H9 (cell line): Measurements from ENCODE around the gene GLT1D1. TPM values are rescaled to one million over a fixed set of nuclear protein-coding genes. Genes with fewer than 3 reads are reported as not detected.

Source experiments
- DNase-seq: peaks from one replicate; pipeline ENCODE4 v3.0.0-alpha.2; 2017
- H2AFZ ChIP-seq: one replicate; pipeline ENCODE4 v1.6.1; 2013; ENCODE audit warnings: mild to moderate bottlenecking, low read length, control low read depth, moderate library complexity
- H2AK5ac ChIP-seq: 2 replicates; pipeline ENCODE4 v1.6.1; 2013; ENCODE audit warnings: low read length, control low read depth, mixed read lengths; ENCODE audit not compliant: insufficient read length
- H2BK120ac ChIP-seq: one replicate; pipeline ENCODE4 v1.6.1; 2013; ENCODE audit warnings: low read depth, mild to moderate bottlenecking, low read length, control low read depth, inconsistent platforms; ENCODE audit not compliant: poor library complexity, severe bottlenecking
- H2BK12ac ChIP-seq: 2 replicates; pipeline ENCODE4 v1.6.1; 2013; ENCODE audit warnings: low read length, control low read depth, mixed read lengths, low read depth; ENCODE audit not compliant: insufficient read length
- H2BK15ac ChIP-seq: 2 replicates; pipeline ENCODE4 v1.6.1; 2013; ENCODE audit warnings: low read depth, low read length, control low read depth
- H2BK20ac ChIP-seq: one replicate; pipeline ENCODE4 v1.6.1; 2013; ENCODE audit warnings: low read depth, mild to moderate bottlenecking, low read length, control low read depth, inconsistent platforms; ENCODE audit not compliant: poor library complexity, severe bottlenecking
- H2BK5ac ChIP-seq: 2 replicates; pipeline ENCODE4 v1.6.1; 2013; ENCODE audit warnings: low read length, control low read depth, mixed read lengths; ENCODE audit not compliant: insufficient read length
- H3K14ac ChIP-seq: 2 replicates; pipeline ENCODE4 v1.6.1; 2013; ENCODE audit warnings: low read length, control low read depth; ENCODE audit not compliant: insufficient read depth
- H3K18ac ChIP-seq: 2 replicates; pipeline ENCODE4 v1.6.1; 2013; ENCODE audit warnings: low read depth, mild to moderate bottlenecking, mixed read lengths, low read length, control low read depth; ENCODE audit not compliant: insufficient read length
- H3K23ac ChIP-seq: 2 replicates; pipeline ENCODE4 v1.6.1; 2013; ENCODE audit warnings: low read length, control low read depth, mixed read lengths, low read depth; ENCODE audit not compliant: insufficient read length
- H3K23me2 ChIP-seq: 2 replicates; pipeline ENCODE4 v1.6.1; 2013; ENCODE audit warnings: low read depth, mild to moderate bottlenecking, mixed read lengths, low read length, control low read depth; ENCODE audit not compliant: insufficient read length, poor library complexity, severe bottlenecking
- H3K27ac ChIP-seq: 2 replicates; pipeline ENCODE4 v1.5.1; 2013; ENCODE audit warnings: low read length, control low read depth, mixed read lengths, low read depth; ENCODE audit not compliant: insufficient read length
- H3K27me3 ChIP-seq: 2 replicates; pipeline ENCODE4 v1.6.1; 2013; ENCODE audit warnings: low read length, control low read depth, inconsistent platforms; ENCODE audit not compliant: insufficient read depth
- H3K4ac ChIP-seq: 2 replicates; pipeline ENCODE4 v1.6.1; 2013; ENCODE audit warnings: low read depth, mild to moderate bottlenecking, control low read depth, inconsistent platforms, low read length, moderate library complexity
- H3K4me1 ChIP-seq: 2 replicates; pipeline ENCODE4 v1.6.1; 2013; ENCODE audit warnings: low read length, control low read depth, inconsistent platforms; ENCODE audit not compliant: insufficient read depth
- H3K4me2 ChIP-seq: 2 replicates; pipeline ENCODE4 v1.6.1; 2013; ENCODE audit warnings: low read length, control low read depth, mixed read lengths; ENCODE audit not compliant: insufficient read length, insufficient read depth
- H3K56ac ChIP-seq: 2 replicates; pipeline ENCODE4 v1.6.1; 2013; ENCODE audit warnings: low read depth, mild to moderate bottlenecking, mixed read lengths, low read length, control low read depth; ENCODE audit not compliant: insufficient read length
- H3K79me1 ChIP-seq: 2 replicates; pipeline ENCODE4 v1.6.1; 2013; ENCODE audit warnings: low read depth, mild to moderate bottlenecking, moderate library complexity, low read length, control low read depth, inconsistent platforms; ENCODE audit not compliant: insufficient read depth, poor library complexity, severe bottlenecking
- H3K79me2 ChIP-seq: 2 replicates; pipeline ENCODE4 v1.6.1; 2013; ENCODE audit warnings: low read length, control low read depth, inconsistent platforms; ENCODE audit not compliant: insufficient read depth
- H3K9ac ChIP-seq: 2 replicates; pipeline ENCODE4 v1.6.1; 2013; ENCODE audit warnings: low read length, control low read depth, mixed read lengths; ENCODE audit not compliant: insufficient read length; ENCODE audit errors: extremely low read depth
- H3K9me3 ChIP-seq: one replicate; pipeline ENCODE4 v1.6.1; 2013; ENCODE audit warnings: low read depth, low read length, inconsistent platforms; ENCODE audit not compliant: control insufficient read depth
- H3T11ph ChIP-seq: one replicate; pipeline ENCODE4 v1.6.1; 2013; ENCODE audit warnings: mild to moderate bottlenecking, low read length, control low read depth, inconsistent platforms
- H4K20me1 ChIP-seq: one replicate; pipeline ENCODE4 v1.6.1; 2013; ENCODE audit not compliant: control insufficient read depth, insufficient read length, insufficient read depth
- H4K5ac ChIP-seq: 2 replicates; pipeline ENCODE4 v1.6.1; 2013; ENCODE audit warnings: low read depth, mild to moderate bottlenecking, mixed read lengths, low read length, control low read depth; ENCODE audit not compliant: insufficient read length
- H4K8ac ChIP-seq: replicated peaks from 2 replicates; pipeline ENCODE4 v1.6.1; 2013; ENCODE audit warnings: low read length, control low read depth, mixed read lengths, low read depth; ENCODE audit not compliant: insufficient read length
- H4K91ac ChIP-seq: 2 replicates; pipeline ENCODE4 v1.6.1; 2013; ENCODE audit warnings: low read depth, mild to moderate bottlenecking, moderate library complexity, mixed read lengths, low read length, control low read depth; ENCODE audit not compliant: insufficient read length
- H3K27ac Mint-ChIP-seq, 3 experiments: 2 replicates in 2 of 3; 3 replicates in 1 of 3; pipeline ENCODE4 v1.8.0; 2020 to 2021; ENCODE audit warnings: mixed read lengths in 3 of 3, mild to moderate bottlenecking in 1 of 3, moderate library complexity in 1 of 3
- H3K27me3 Mint-ChIP-seq: 2 replicates; pipeline ENCODE4 v1.8.0; 2021; ENCODE audit warnings: low read depth, mild to moderate bottlenecking, moderate library complexity, mixed read lengths
- H3K36me3 Mint-ChIP-seq, 3 experiments: 2 replicates in 2 of 3; 3 replicates in 1 of 3; pipeline ENCODE4 v1.8.0; 2020 to 2021; ENCODE audit warnings: low read depth in 3 of 3, mixed read lengths in 3 of 3; ENCODE audit not compliant: insufficient read depth in 1 of 3
- H3K4me1 Mint-ChIP-seq, 2 experiments: 2 replicates each; pipeline ENCODE4 v1.8.0; 2020; ENCODE audit warnings: mixed read lengths in 2 of 2
- H3K4me3 Mint-ChIP-seq, 2 experiments: 2 replicates in 1 of 2; 3 replicates in 1 of 2; pipeline ENCODE4 v1.8.0; 2020 to 2021; ENCODE audit warnings: mild to moderate bottlenecking in 2 of 2, mixed read lengths in 2 of 2, moderate library complexity in 1 of 2
- H3K9me3 Mint-ChIP-seq, 2 experiments: 2 replicates in 1 of 2; 3 replicates in 1 of 2; pipeline ENCODE4 v1.8.0; 2020; ENCODE audit warnings: mild to moderate bottlenecking in 2 of 2, mixed read lengths in 2 of 2, moderate library complexity in 1 of 2
- WGBS: extraction: QIAGEN DNeasy Blood & Tissue Kit; methylation state at CpG from one replicate; pipeline ENCODE4 v1.1.7; 2013; ENCODE audit warnings: missing lambda C conversion rate, low lambda C conversion rate, mixed read lengths; ENCODE audit not compliant: insufficient read length; ENCODE audit errors: extremely low coverage; 5-methylcytosine and 5-hydroxymethylcytosine counted together
- total RNA-seq: library from RNA; stranded (reverse); gene quantifications from 2 replicates; pipeline ENCODE4 v1.2.1, GENCODE V29; 2021
- TF ChIP-seq, protein P1 (sequence below): fragments of 200-600 bp; sonication (generic); conservative IDR thresholded peaks from 3 replicates; pipeline ENCODE4 v1.8.0; 2021; ENCODE audit warnings: antibody characterized with exemption, mild to moderate bottlenecking

GLT1D1 gene
- total RNA-seq, 1 experiment from 2014 or later: 7.0 TPM

DNA sequence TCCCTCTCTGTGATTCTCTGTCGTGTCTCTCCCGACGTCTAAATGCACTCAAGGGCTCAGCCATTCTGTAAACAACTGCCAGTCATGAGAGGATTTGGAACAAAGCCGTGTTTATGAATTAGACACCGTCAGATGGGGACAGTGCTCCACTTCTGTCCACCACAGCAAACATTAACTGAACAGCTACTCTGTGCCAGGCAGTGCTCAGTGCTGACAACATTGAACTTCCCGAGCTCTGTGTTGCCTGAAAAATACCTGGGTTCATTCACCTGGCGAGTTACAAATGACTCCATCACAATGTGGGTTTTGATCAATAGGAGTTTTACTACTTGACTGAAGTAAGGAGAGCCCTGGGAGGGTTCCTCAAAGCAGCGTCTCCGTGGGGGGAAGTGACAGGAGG lies 139.3 kb downstream of the GLT1D1 start:
- no peaks in the 10 kb centered on the region for H3K9me3 ChIP-seq
- H3K4me1 Mint-ChIP-seq: peaks cover 4% of the 10 kb centered on the region in 2 experiments
- H3K4me1 ChIP-seq: no peaks in the 10 kb centered on the region
- no peak overlapping the region for H3K56ac ChIP-seq
- H3K79me1 ChIP-seq: no peaks in the 10 kb centered on the region
- H2BK15ac ChIP-seq: no peak overlapping the region
- no peak overlapping the region for H2BK5ac ChIP-seq
- H3K79me2 ChIP-seq: no peaks in the 10 kb centered on the region
- no peak overlapping the region for H3K4me2 ChIP-seq
- no CpG with 5 or more reads among the region's 9 CpGs for WGBS
- no peak overlapping the region for H3T11ph ChIP-seq
- no peak overlapping the region for H3K18ac ChIP-seq
- no peak overlapping the region for H3K23ac ChIP-seq
- H2BK120ac ChIP-seq: no peak overlapping the region
- DNase-seq: no peak
- H4K20me1 ChIP-seq: no peaks in the 10 kb centered on the region
- no peak overlapping the region for H4K8ac ChIP-seq
- TF ChIP-seq, protein P1, sequence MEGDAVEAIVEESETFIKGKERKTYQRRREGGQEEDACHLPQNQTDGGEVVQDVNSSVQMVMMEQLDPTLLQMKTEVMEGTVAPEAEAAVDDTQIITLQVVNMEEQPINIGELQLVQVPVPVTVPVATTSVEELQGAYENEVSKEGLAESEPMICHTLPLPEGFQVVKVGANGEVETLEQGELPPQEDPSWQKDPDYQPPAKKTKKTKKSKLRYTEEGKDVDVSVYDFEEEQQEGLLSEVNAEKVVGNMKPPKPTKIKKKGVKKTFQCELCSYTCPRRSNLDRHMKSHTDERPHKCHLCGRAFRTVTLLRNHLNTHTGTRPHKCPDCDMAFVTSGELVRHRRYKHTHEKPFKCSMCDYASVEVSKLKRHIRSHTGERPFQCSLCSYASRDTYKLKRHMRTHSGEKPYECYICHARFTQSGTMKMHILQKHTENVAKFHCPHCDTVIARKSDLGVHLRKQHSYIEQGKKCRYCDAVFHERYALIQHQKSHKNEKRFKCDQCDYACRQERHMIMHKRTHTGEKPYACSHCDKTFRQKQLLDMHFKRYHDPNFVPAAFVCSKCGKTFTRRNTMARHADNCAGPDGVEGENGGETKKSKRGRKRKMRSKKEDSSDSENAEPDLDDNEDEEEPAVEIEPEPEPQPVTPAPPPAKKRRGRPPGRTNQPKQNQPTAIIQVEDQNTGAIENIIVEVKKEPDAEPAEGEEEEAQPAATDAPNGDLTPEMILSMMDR: no peak
- H2AK5ac ChIP-seq: no peak overlapping the region
- H2BK20ac ChIP-seq: no peak overlapping the region
- H3K27ac ChIP-seq: no peak overlapping the region
- H3K9ac ChIP-seq: no peak overlapping the region
- no peak overlapping the region for H3K4me3 Mint-ChIP-seq
- H3K14ac ChIP-seq: no peak overlapping the region
- no peak overlapping the region for H3K27ac Mint-ChIP-seq
- H3K27me3 Mint-ChIP-seq: peaks cover 22% of the 10 kb centered on the region
- no peaks in the 10 kb centered on the region for H3K27me3 ChIP-seq
- H3K23me2 ChIP-seq: no peaks in the 10 kb centered on the region
- H2BK12ac ChIP-seq: no peak overlapping the region
- H3K9me3 Mint-ChIP-seq: peaks cover 0 to 4% of the 10 kb centered on the region in 2 experiments; a peak in 2 of 5 replicates
- no peak overlapping the region for H4K5ac ChIP-seq
- H4K91ac ChIP-seq: no peak overlapping the region
- H3K36me3 Mint-ChIP-seq: no peaks in the 10 kb centered on the region; a peak in 1 of 7 replicates
- no peak overlapping the region for H2AFZ ChIP-seq
- no peak overlapping the region for H3K4ac ChIP-seq
